Suprapubic skin (tissue), 4 donors: Measurements from ENCODE around the gene ASIC5. TPM values are rescaled to one million over a fixed set of nuclear protein-coding genes. Genes with fewer than 3 reads are reported as not detected.

Source experiments
- DNase-seq, 2 donors: peaks; one replicate each; pipeline ENCODE4 v3.0.0-alpha.2; 2019; ENCODE audit warnings: low spot score in 2 of 2
- H3K27ac ChIP-seq: fragments of 200-600 bp; sonication (generic); one replicate; pipeline ENCODE4 v1.5.1; 2019
- H3K27me3 ChIP-seq: fragments of 200-600 bp; sonication (generic); one replicate; pipeline ENCODE4 v1.5.1; 2019
- H3K36me3 ChIP-seq: fragments of 200-600 bp; sonication (generic); one replicate; pipeline ENCODE4 v1.5.1; 2019
- H3K4me1 ChIP-seq: fragments of 200-600 bp; sonication (generic); one replicate; pipeline ENCODE4 v1.5.1; 2019
- H3K4me3 ChIP-seq: fragments of 200-600 bp; sonication (generic); one replicate; pipeline ENCODE4 v1.5.1; 2019; ENCODE audit warnings: mild to moderate bottlenecking
- H3K9me3 ChIP-seq: fragments of 200-600 bp; sonication (generic); one replicate; pipeline ENCODE4 v1.5.1; 2019
- EP300 ChIP-seq: sonication (generic); formaldehyde crosslinking; IDR thresholded peaks from one replicate; pipeline ENCODE4 v1.6.1; 2017; ENCODE audit warnings: antibody characterized with exemption
- POLR2A ChIP-seq, 2 donors: fragments of 450-650 bp; IDR thresholded peaks; one replicate each; pipeline ENCODE4 v1.6.1; 2017; ENCODE audit warnings: antibody characterized with exemption in 2 of 2, mild to moderate bottlenecking in 2 of 2, moderate library complexity in 2 of 2
- POLR2AphosphoS5 ChIP-seq, 3 donors: sonication (generic); formaldehyde crosslinking; IDR thresholded peaks; one replicate each; pipeline ENCODE4 v1.6.1; 2017; ENCODE audit warnings: antibody characterized with exemption in 3 of 3
- WGBS: methylation state at CpG from one replicate; pipeline ENCODE4 v1.1.5; 2018; 5-methylcytosine and 5-hydroxymethylcytosine counted together
- total RNA-seq, 4 donors: library from RNA; depleted of rRNA; stranded (reverse); fragments of >200 nt; gene quantifications; one replicate each; pipeline ENCODE4 v1.1.0, GENCODE V29; 2016
- TF ChIP-seq, protein P1 (sequence below), 2 donors: fragments of 200-600 bp in 1 of 2; fragments of 450-650 bp in 1 of 2; sonication (generic) in 1 of 2; IDR thresholded peaks; one replicate each; pipeline ENCODE4 v1.5.1; 2016 to 2019; ENCODE audit warnings: antibody characterized with exemption in 2 of 2, mild to moderate bottlenecking in 1 of 2, moderate library complexity in 1 of 2

ASIC5 gene
- total RNA-seq, 4 donors from 2014 or later = not detected

GRCh38 chr4:155784637-155785036, 81.4 kb downstream of the ASIC5 start:
- no peak for TF ChIP-seq POLR2AphosphoS5 (IDR thresholded peaks at IDR 0.05)
- no peak for TF ChIP-seq POLR2A (IDR thresholded peaks at IDR 0.05)
- TF ChIP-seq, protein P1, sequence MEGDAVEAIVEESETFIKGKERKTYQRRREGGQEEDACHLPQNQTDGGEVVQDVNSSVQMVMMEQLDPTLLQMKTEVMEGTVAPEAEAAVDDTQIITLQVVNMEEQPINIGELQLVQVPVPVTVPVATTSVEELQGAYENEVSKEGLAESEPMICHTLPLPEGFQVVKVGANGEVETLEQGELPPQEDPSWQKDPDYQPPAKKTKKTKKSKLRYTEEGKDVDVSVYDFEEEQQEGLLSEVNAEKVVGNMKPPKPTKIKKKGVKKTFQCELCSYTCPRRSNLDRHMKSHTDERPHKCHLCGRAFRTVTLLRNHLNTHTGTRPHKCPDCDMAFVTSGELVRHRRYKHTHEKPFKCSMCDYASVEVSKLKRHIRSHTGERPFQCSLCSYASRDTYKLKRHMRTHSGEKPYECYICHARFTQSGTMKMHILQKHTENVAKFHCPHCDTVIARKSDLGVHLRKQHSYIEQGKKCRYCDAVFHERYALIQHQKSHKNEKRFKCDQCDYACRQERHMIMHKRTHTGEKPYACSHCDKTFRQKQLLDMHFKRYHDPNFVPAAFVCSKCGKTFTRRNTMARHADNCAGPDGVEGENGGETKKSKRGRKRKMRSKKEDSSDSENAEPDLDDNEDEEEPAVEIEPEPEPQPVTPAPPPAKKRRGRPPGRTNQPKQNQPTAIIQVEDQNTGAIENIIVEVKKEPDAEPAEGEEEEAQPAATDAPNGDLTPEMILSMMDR (IDR thresholded peaks at IDR 0.05) = no peak
- no peak for TF ChIP-seq EP300
- H3K27me3 ChIP-seq = no peaks in the 10 kb centered on the region
- no peaks in the 10 kb centered on the region for H3K9me3 ChIP-seq
- H3K36me3 ChIP-seq = no peaks in the 10 kb centered on the region
- no peak overlapping the region for H3K27ac ChIP-seq
- H3K4me1 ChIP-seq = peaks cover 4% of the 10 kb centered on the region
- H3K4me3 ChIP-seq = no peak overlapping the region
- no peak for DNase-seq
- WGBS = 31% methylated on average over 1 of the region's 1 CpG

GRCh38 chr4:155781249-155781831, 84.7 kb downstream of the ASIC5 start:
- Histone ChIP-seq H3K4me3 (no peak overlapping the region), H3K27me3 (no peaks in the 10 kb centered on the region), H3K36me3 (no peaks in the 10 kb centered on the region), H3K27ac (no peak overlapping the region), H3K4me1 (peaks cover 5% of the 10 kb centered on the region), H3K9me3 (no peaks in the 10 kb centered on the region)
- no peak for TF ChIP-seq POLR2A (IDR thresholded peaks at IDR 0.05)
- TF ChIP-seq, protein P1 (IDR thresholded peaks at IDR 0.05) = no peak
- no peak for TF ChIP-seq POLR2AphosphoS5 (IDR thresholded peaks at IDR 0.05)
- no peak for TF ChIP-seq EP300
- no peak for DNase-seq
- WGBS = 96% methylated on average over 4 of the region's 4 CpGs

GRCh38 chr4:155780775-155781174, 85.3 kb downstream of the ASIC5 start:
- H3K4me1 ChIP-seq = peaks cover 5% of the 10 kb centered on the region
- no peaks in the 10 kb centered on the region for H3K27me3 ChIP-seq
- no peaks in the 10 kb centered on the region for H3K9me3 ChIP-seq
- no peak overlapping the region for H3K4me3 ChIP-seq
- H3K27ac ChIP-seq = no peak overlapping the region
- WGBS = 65% methylated on average over 1 of the region's 1 CpG
- TF ChIP-seq EP300 (no peak), POLR2AphosphoS5 (IDR thresholded peaks at IDR 0.05) (no peak), POLR2A (IDR thresholded peaks at IDR 0.05) (no peak)
- TF ChIP-seq, protein P1 (IDR thresholded peaks at IDR 0.05) = no peak
- DNase-seq = no peak
- H3K36me3 ChIP-seq = no peaks in the 10 kb centered on the region

Other genes starting within 250 kb of the ASIC5 start
- 10 to 100 TPM in 2 of 4 donors, 1 to 10 TPM in 2; 5.1 to 15.3 (median 8.9) TPM for gene GUCY1A1, start 199.4 kb downstream of the ASIC5 start, total RNA-seq
- gene GUCY1B1, start 107.3 kb downstream of the ASIC5 start, total RNA-seq = 1 to 10 TPM; 2.0 to 8.1 (median 4.3) TPM
- gene TDO2, start 37.4 kb upstream of the ASIC5 start, total RNA-seq = 1 to 10 TPM in 1 of 4 donors, not detected in 3; 2.3 TPM
- 1 to 10 TPM; 5.7 to 8.0 (median 7.6) TPM for gene CTSO, start 87.6 kb upstream of the ASIC5 start, total RNA-seq